ENCODE results near the gene OTOA.

Gene OTOA

DNA sequence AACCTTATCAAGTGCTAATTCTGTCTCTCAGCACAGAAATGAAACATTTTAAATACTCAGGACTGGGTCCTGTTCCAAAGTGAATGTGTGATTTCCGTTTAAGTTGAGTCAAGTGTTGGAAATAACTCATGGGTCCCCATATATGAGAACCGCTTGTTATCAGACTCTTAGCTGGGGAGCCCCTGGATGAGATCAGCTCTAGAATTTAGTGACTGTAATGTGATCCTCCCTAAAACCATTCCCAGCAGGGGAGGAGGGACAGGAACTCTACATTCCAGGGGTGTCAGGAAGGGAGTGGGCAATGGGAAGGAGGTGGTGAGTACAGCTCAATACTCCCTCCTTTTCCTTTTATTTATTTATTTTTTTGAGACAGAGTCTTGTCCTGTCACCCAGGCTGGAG, 37.5 kb downstream of the OTOA start:
- Histone ChIP-seq H2AFZ (ENCODE audit: low read length) (no peak overlapping the region), H3K4me2 (ENCODE audit: low read length) (no peak overlapping the region), H4K20me1 (ENCODE audit: insufficient read depth, low read length) (no peaks in the 10 kb centered on the region), H3K27me3 (ENCODE audit: insufficient read depth, low read length) (no peaks in the 10 kb centered on the region; the same call in 1 of the 2 replicates), H3K4me3 (ENCODE audit: low read depth, low read length, poor library complexity, severe bottlenecking) (no peak overlapping the region), H3K9ac (ENCODE audit: low read length) (no peak overlapping the region), H3K79me2 (ENCODE audit: insufficient read depth, low read length) (no peaks in the 10 kb centered on the region), H3K36me3 (ENCODE audit: insufficient read depth, low read length) (no peaks in the 10 kb centered on the region; the same call in 1 of the 2 replicates), H3K9me2 (ENCODE audit: low read depth, low read length) (no peaks in the 10 kb centered on the region), H3F3A (ENCODE audit: insufficient read depth, low read length) (no peaks in the 10 kb centered on the region), H3K9me3 (ENCODE audit: low read length) (peaks cover 7% of the 10 kb centered on the region), H3K4me1 (ENCODE audit: insufficient read depth, low read length, severe bottlenecking) (peaks cover 4% of the 10 kb centered on the region), H3K27ac (ENCODE audit: low read depth, low read length, poor library complexity, severe bottlenecking) (no peak overlapping the region)
- TF ChIP-seq, protein P1, sequence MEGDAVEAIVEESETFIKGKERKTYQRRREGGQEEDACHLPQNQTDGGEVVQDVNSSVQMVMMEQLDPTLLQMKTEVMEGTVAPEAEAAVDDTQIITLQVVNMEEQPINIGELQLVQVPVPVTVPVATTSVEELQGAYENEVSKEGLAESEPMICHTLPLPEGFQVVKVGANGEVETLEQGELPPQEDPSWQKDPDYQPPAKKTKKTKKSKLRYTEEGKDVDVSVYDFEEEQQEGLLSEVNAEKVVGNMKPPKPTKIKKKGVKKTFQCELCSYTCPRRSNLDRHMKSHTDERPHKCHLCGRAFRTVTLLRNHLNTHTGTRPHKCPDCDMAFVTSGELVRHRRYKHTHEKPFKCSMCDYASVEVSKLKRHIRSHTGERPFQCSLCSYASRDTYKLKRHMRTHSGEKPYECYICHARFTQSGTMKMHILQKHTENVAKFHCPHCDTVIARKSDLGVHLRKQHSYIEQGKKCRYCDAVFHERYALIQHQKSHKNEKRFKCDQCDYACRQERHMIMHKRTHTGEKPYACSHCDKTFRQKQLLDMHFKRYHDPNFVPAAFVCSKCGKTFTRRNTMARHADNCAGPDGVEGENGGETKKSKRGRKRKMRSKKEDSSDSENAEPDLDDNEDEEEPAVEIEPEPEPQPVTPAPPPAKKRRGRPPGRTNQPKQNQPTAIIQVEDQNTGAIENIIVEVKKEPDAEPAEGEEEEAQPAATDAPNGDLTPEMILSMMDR (IDR thresholded peaks at IDR 0.05; ENCODE audit: low read length), result no peak
- TF ChIP-seq EZH2 (IDR thresholded peaks at IDR 0.05; ENCODE audit: borderline replicate concordance, low read length), result no peak

DNA sequence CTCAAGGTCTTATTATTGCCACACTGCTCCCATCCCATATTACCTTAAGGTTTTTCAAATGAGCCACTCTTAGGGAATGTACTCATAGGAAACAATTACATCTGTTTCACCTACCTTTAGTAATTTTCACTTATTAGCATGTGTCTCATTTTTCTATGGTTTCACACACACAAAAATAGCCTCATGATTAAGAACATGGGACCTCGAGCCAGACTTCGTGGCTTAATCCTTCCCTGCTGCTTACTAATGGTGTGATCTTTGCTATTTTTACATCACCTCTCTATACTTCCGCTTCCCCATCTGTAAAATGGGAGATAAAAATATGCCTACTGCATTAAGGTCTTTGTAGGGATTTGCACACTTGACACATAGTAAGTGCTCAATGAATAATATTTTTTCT, 38.5 kb downstream of the OTOA start:
- H3F3A ChIP-seq (ENCODE audit: insufficient read depth, low read length), result no peaks in the 10 kb centered on the region
- TF ChIP-seq EZH2 (IDR thresholded peaks at IDR 0.05; ENCODE audit: borderline replicate concordance, low read length), result no peak
- TF ChIP-seq, protein P1 (IDR thresholded peaks at IDR 0.05; ENCODE audit: low read length), result no peak
- no peaks in the 10 kb centered on the region; the same call in 1 of the 2 replicates for H3K27me3 ChIP-seq (ENCODE audit: insufficient read depth, low read length)
- H3K4me2 ChIP-seq (ENCODE audit: low read length), result no peak overlapping the region
- peaks cover 7% of the 10 kb centered on the region for H3K9me3 ChIP-seq (ENCODE audit: low read length)
- H3K36me3 ChIP-seq (ENCODE audit: insufficient read depth, low read length), result no peaks in the 10 kb centered on the region; the same call in 1 of the 2 replicates
- no peak overlapping the region for H3K27ac ChIP-seq (ENCODE audit: low read depth, low read length, poor library complexity, severe bottlenecking)
- H3K4me3 ChIP-seq (ENCODE audit: low read depth, low read length, poor library complexity, severe bottlenecking), result no peak overlapping the region
- H2AFZ ChIP-seq (ENCODE audit: low read length), result no peak overlapping the region
- H4K20me1 ChIP-seq (ENCODE audit: insufficient read depth, low read length), result no peaks in the 10 kb centered on the region
- H3K79me2 ChIP-seq (ENCODE audit: insufficient read depth, low read length), result no peaks in the 10 kb centered on the region
- H3K9ac ChIP-seq (ENCODE audit: low read length), result no peak overlapping the region
- H3K9me2 ChIP-seq (ENCODE audit: low read depth, low read length), result no peaks in the 10 kb centered on the region
- H3K4me1 ChIP-seq (ENCODE audit: insufficient read depth, low read length, severe bottlenecking), result peaks cover 4% of the 10 kb centered on the region

DNA sequence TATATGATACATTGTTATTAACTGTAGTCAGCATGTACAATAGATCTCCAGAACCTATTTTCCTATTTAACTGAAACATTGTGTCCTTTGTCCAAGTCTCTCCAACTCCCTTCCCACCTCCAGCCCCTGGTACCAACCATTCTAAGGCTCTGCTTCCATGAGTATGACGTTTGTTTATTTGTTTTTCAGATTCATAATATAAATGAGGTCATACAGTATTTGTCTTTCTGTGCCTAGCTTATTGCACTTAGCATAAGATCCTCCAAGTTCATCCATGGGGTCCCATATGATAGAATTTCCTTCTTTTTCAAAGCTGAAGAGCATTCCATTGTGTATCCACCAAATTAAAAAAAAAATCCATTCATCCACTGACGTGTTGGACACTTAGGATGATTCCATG, 39.4 kb downstream of the OTOA start:
- Histone ChIP-seq H3K9me3 (ENCODE audit: low read length) (peaks cover 7% of the 10 kb centered on the region), H3F3A (ENCODE audit: insufficient read depth, low read length) (no peaks in the 10 kb centered on the region), H3K27ac (ENCODE audit: low read depth, low read length, poor library complexity, severe bottlenecking) (no peak overlapping the region), H2AFZ (ENCODE audit: low read length) (no peak overlapping the region), H3K4me2 (ENCODE audit: low read length) (no peak overlapping the region), H3K9me2 (ENCODE audit: low read depth, low read length) (no peaks in the 10 kb centered on the region), H4K20me1 (ENCODE audit: insufficient read depth, low read length) (no peaks in the 10 kb centered on the region), H3K27me3 (ENCODE audit: insufficient read depth, low read length) (no peaks in the 10 kb centered on the region; the same call in 1 of the 2 replicates), H3K79me2 (ENCODE audit: insufficient read depth, low read length) (no peaks in the 10 kb centered on the region), H3K36me3 (ENCODE audit: insufficient read depth, low read length) (no peaks in the 10 kb centered on the region; the same call in 1 of the 2 replicates), H3K4me3 (ENCODE audit: low read depth, low read length, poor library complexity, severe bottlenecking) (no peak overlapping the region), H3K9ac (ENCODE audit: low read length) (no peak overlapping the region), H3K4me1 (ENCODE audit: insufficient read depth, low read length, severe bottlenecking) (peaks cover 4% of the 10 kb centered on the region)
- TF ChIP-seq EZH2 (IDR thresholded peaks at IDR 0.05; ENCODE audit: borderline replicate concordance, low read length), result no peak
- TF ChIP-seq, protein P1 (IDR thresholded peaks at IDR 0.05; ENCODE audit: low read length), result no peak

Measured in OCI-LY1 (cell line).